ENCODE results near the gene ASPA. TPM values are rescaled to one million over a fixed set of nuclear protein-coding genes. Genes with fewer than 3 reads are reported as not detected.
"Not testable (repeated sequence)": the region's sequence is repeated elsewhere in the genome, so short reads cannot be mapped to it uniquely, and the experiment has no call there.

ASPA gene
- total and polyA plus RNA-seq, 10 of the 15 experiments (the other 5 are each of a cell fraction or from before 2014, with no cell fraction given): 0.04 to 0.30 TPM; not detected in 8

GRCh38 chr17:3514873-3515272 lies 39.1 kb downstream of the ASPA start:
- H3K27me3 ChIP-seq (replicated peaks in 1 of 2; ENCODE audit: control insufficient read depth in 2 of 2, insufficient read depth in 2 of 2, low read length in 1 of 2): no peaks in the 10 kb centered on the region
- no peaks in the 10 kb centered on the region for H3K79me2 ChIP-seq (ENCODE audit: control insufficient read depth, insufficient read depth, low read length)
- intact Hi-C loops (cut with micrococcal nuclease; ENCODE audit: unreplicated experiment) (no loop called here), in situ Hi-C loops (cut with MboI) (no loop called here)
- no peak overlapping the region for H2AFZ ChIP-seq (ENCODE audit: control insufficient read depth, low read depth, low read length)
- no peaks in the 10 kb centered on the region for H3K9me3 ChIP-seq (replicated peaks; ENCODE audit: control insufficient read depth, insufficient read depth, low read length)
- no peak overlapping the region for H3K4me2 ChIP-seq (ENCODE audit: control insufficient read depth, insufficient read depth)
- no TSS peak for BruUV-seq (replicated peaks)
- no peak for FAIRE-seq
- no peak for DNase-seq (ENCODE audit: low read depth, low spot score)
- WGBS (ENCODE audit: insufficient coverage, insufficient replicate concordance, low lambda C conversion rate, missing lambda C conversion rate): 81% methylated on average over 9 of the region's 9 CpGs
- RAD21 ChIA-PET (ENCODE audit: unreplicated experiment): no interaction called here
- no peak for TF ChIP-seq JUNB (IDR thresholded peaks at IDR 0.05)
- SMC1A ChIA-PET (ENCODE audit: uncharacterized antibody, unreplicated experiment): no interaction called here
- H3K36me3 ChIP-seq (ENCODE audit: control insufficient read depth in 2 of 2, insufficient read depth in 2 of 2, low read length in 1 of 2): no peaks in the 10 kb centered on the region; a peak in 1 of 4 replicates
- POLR2A ChIA-PET: no interaction called here
- no peaks in the 10 kb centered on the region for H3K4me1 ChIP-seq (ENCODE audit: control insufficient read depth, insufficient read depth, low read length)
- no peak overlapping the region for H3K4me3 ChIP-seq
- CTCF ChIA-PET: no interaction called here
- ATAC-seq: no peak
- no peaks in the 10 kb centered on the region for H4K20me1 ChIP-seq (ENCODE audit: control insufficient read depth, insufficient read depth)
- H3K9ac ChIP-seq (ENCODE audit: control insufficient read depth, insufficient read depth, low read length): no peak overlapping the region
- no peak overlapping the region for H3K27ac ChIP-seq (ENCODE audit: control insufficient read depth, insufficient read depth)

GRCh38 chr17:3519472-3519871 lies 43.7 kb downstream of the ASPA start:
- FAIRE-seq; H4K20me1 ChIP-seq (ENCODE audit: control insufficient read depth, insufficient read depth); BruUV-seq (replicated peaks); H2AFZ ChIP-seq (ENCODE audit: control insufficient read depth, low read depth, low read length); H3K9me3 ChIP-seq (replicated peaks; ENCODE audit: control insufficient read depth, insufficient read depth, low read length); H3K27me3 ChIP-seq (replicated peaks in 1 of 2; ENCODE audit: control insufficient read depth in 2 of 2, insufficient read depth in 2 of 2, low read length in 1 of 2); in situ Hi-C loops (cut with MboI); POLR2A ChIA-PET; RAD21 ChIA-PET (ENCODE audit: unreplicated experiment); DNase-seq (ENCODE audit: low read depth, low spot score); H3K79me2 ChIP-seq (ENCODE audit: control insufficient read depth, insufficient read depth, low read length); H3K9ac ChIP-seq (ENCODE audit: control insufficient read depth, insufficient read depth, low read length); H3K4me3 ChIP-seq; H3K4me2 ChIP-seq (ENCODE audit: control insufficient read depth, insufficient read depth); CTCF ChIA-PET; ATAC-seq; H3K27ac ChIP-seq (ENCODE audit: control insufficient read depth, insufficient read depth); SMC1A ChIA-PET (ENCODE audit: uncharacterized antibody, unreplicated experiment); intact Hi-C loops (cut with micrococcal nuclease; ENCODE audit: unreplicated experiment); H3K4me1 ChIP-seq (ENCODE audit: control insufficient read depth, insufficient read depth, low read length); H3K36me3 ChIP-seq (ENCODE audit: control insufficient read depth in 2 of 2, insufficient read depth in 2 of 2, low read length in 1 of 2): not testable (repeated sequence)
- WGBS (ENCODE audit: insufficient coverage, insufficient replicate concordance, low lambda C conversion rate, missing lambda C conversion rate): 92% methylated on average over 4 of the region's 4 CpGs

- H3K9me3 ChIP-seq (replicated peaks; ENCODE audit: control insufficient read depth, insufficient read depth, low read length): no peaks in the 10 kb centered on the region
- 91% methylated on average over 13 of the region's 13 CpGs for WGBS (ENCODE audit: insufficient coverage, insufficient replicate concordance, low lambda C conversion rate, missing lambda C conversion rate)
- no peak overlapping the region for H3K4me2 ChIP-seq (ENCODE audit: control insufficient read depth, insufficient read depth)
- ATAC-seq (no peak), FAIRE-seq (no peak), DNase-seq (ENCODE audit: low read depth, low spot score) (no peak)
- no peaks in the 10 kb centered on the region; a peak in 1 of 4 replicates for H3K36me3 ChIP-seq (ENCODE audit: control insufficient read depth in 2 of 2, insufficient read depth in 2 of 2, low read length in 1 of 2)
- H4K20me1 ChIP-seq (ENCODE audit: control insufficient read depth, insufficient read depth): no peaks in the 10 kb centered on the region; the same call in 1 of the 2 replicates
- in situ Hi-C loops (cut with MboI) (no loop called here), intact Hi-C loops (cut with micrococcal nuclease; ENCODE audit: unreplicated experiment) (no loop called here)
- ChIA-PET RAD21 (ENCODE audit: unreplicated experiment) (no interaction called here), POLR2A (no interaction called here), CTCF (no interaction called here), SMC1A (ENCODE audit: uncharacterized antibody, unreplicated experiment) (no interaction called here)
- no peaks in the 10 kb centered on the region for H3K4me1 ChIP-seq (ENCODE audit: control insufficient read depth, insufficient read depth, low read length)
- BruUV-seq (replicated peaks): no TSS peak
- TF ChIP-seq PML (IDR thresholded peaks at IDR 0.05; ENCODE audit: low read length): no peak
- no peak for TF ChIP-seq E2F8 (IDR thresholded peaks at IDR 0.05; ENCODE audit: low read depth, partially characterized antibody)
- no peak for TF ChIP-seq RELA (IDR thresholded peaks at IDR 0.05; ENCODE audit: borderline replicate concordance, partially characterized antibody)
- TF ChIP-seq IRF4 (IDR thresholded peaks at IDR 0.05; ENCODE audit: low read depth, low read length): no peak
- TF ChIP-seq PKNOX1 (IDR thresholded peaks at IDR 0.05): no peak
- no peak overlapping the region for H3K4me3 ChIP-seq
- no peak overlapping the region for H2AFZ ChIP-seq (ENCODE audit: control insufficient read depth, low read depth, low read length)
- H3K27ac ChIP-seq (ENCODE audit: control insufficient read depth, insufficient read depth): no peak overlapping the region
- no peaks in the 10 kb centered on the region for H3K79me2 ChIP-seq (ENCODE audit: control insufficient read depth, insufficient read depth, low read length)
- no peaks in the 10 kb centered on the region for H3K27me3 ChIP-seq (replicated peaks in 1 of 2; ENCODE audit: control insufficient read depth in 2 of 2, insufficient read depth in 2 of 2, low read length in 1 of 2)
- no peak overlapping the region for H3K9ac ChIP-seq (ENCODE audit: control insufficient read depth, insufficient read depth, low read length)
These were observed 48.2 kb downstream of the ASPA start for GRCh38 chr17:3524024-3524423.

Data from GM12878 (cell line).